ENCODE measurements around the gene LSAMP.
"Not testable (repeated sequence)": the region's sequence is repeated elsewhere in the genome, so short reads cannot be mapped to it uniquely, and the experiment has no call there.

Gene LSAMP

DNA sequence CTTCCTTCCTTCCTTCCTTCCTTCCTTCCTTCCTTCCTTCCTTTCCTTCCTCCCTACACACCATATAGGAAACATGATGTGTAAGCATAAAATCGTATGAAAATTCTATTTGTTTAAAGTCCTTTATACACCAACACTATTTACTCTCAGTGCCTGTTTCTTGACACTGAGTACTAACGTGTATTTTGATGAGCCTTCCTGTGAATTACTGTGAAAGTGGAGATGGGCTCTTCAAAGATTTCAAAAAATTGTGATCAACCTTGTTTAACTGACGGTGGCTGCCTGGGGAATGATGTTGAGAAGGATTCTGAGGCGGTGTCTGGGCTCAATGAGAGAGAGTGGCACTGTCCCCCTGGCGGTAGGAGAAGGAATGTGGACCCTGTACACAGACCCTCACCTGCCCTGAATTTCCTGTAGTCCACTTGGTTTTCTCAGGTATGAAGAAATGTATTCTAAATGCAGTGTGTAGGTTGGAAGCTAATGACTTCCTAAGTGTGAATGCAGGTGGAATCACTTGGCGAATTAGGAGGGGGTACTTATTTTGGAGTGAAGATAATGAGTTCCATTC, 584.0 kb downstream of the LSAMP start:
- DNase-seq, result no peak

DNA sequence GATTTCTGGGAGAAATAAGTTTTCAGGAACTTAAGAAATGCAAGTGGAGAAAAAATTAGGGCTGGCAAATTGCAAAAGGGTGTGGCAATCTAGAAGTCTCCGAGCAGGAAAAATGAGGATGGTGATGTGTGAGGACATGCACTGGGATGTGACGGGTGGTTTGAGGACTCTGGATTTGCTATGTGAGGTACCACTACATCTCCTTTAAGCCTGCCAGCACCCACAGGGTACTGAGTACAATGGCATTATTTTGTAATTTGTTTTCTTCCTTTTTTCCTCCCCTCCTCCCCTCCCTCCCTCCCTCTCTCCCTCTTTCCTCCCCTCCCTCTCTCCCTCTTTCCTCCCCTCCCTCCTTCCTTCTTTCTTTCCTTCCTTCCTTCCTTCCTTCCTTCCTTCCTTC, 584.5 kb downstream of the LSAMP start:
- DNase-seq, result no peak

DNA sequence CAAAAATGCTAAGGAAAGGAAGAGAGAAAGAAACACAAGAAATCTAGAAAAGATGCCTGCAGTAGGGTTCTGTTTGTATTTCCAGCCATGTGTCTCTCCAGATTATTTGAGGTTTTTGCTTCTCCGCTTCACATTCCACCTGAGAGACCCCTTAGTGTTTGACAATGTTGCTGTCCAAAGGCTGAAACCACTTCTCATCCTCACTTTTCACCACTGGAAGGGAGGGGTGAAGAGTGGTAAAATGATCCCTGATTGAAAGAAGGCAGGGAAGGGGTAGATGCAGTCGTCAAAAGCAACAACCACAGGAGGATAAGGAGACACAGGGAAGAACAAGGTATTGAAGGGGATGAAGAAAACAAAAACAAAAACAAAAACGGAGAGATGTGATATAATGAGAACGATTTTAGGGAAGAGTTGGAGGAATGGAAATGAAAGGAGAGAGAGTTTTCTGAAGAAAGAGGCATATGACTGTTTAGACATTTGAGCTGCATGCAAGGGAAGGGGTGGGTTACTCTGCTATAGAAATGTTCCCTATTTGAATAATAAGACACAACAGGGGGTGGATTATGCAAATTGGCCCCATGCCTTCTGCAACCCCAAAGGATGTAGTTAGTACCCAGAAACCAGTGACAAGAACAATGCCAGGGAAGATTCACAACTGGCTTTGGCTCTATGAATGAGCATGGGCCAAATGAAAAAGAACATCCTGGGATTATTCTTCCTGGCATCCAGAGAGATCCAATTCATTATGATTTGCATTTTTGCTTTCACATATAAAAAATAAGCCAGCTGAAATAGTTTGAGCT, 586.1 kb downstream of the LSAMP start:
- no peak for DNase-seq

DNA sequence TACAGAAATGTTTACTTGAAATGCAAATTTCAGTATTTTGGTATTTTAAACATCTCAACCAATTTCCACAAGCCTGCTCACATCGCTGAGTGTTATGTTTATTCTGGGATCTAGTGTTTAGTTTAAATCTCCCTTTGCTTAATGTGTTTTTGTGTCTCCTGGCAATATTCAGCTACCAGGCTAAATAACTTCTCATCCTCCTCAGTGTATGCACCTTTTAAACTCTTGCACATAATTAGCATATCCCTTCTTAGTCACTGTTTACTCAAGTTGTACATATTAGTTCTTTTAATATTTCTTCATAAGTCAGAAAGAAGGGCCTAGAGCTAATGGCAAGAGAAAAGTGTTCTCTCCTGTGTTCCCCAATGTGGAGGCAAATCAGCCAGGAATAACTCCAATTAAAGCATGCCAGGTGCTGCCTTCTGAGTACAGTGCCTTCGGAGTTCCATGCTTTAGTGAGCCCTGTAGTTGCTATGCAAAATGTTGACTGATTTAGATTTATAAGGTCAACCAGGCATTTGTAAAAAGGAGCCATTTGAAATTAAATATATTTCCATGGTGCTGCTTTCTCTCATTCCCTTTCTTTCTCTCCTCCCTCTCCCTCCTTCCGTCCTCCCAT, 587.7 kb downstream of the LSAMP start:
- DNase-seq, result no peak

DNA sequence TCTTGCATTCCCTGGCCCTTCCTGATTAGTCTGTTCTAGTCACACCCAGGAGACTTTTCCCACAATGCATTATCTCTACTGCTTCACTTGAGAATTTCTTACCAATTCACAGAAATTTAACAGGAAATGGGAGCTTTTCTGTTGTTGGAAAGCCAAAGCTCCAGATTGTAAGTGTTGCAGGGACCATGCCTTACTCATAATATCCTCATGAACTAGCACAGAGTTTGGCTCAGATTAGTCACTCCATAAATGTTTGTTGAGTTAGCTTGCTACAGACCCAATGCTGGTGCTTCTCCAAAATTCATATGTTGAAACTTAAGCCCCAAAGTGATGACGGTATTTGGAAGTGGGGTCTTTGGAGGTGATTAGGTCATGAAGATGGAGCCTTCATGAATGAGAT, 589.4 kb downstream of the LSAMP start:
- DNase-seq, result no peak

DNA sequence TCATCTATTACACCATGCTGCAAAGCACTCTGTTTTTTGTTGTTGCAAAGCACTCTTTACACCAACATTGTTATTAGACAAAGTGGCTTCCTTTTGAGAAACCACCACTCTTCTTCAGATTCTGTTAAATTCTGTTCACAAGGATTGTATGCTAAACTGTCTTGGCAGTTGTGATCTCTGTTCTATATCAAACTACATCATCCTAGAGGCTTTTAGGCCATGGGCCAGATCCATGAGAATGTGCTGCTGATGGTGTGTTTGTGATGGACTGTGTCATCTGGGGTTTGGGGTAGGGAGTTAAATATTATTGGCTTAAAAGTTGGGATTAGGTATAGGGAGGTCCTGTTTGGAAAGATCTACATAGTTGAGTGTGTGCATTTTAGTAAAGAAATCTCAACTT, 592.2 kb downstream of the LSAMP start:
- DNase-seq, result no peak

DNA sequence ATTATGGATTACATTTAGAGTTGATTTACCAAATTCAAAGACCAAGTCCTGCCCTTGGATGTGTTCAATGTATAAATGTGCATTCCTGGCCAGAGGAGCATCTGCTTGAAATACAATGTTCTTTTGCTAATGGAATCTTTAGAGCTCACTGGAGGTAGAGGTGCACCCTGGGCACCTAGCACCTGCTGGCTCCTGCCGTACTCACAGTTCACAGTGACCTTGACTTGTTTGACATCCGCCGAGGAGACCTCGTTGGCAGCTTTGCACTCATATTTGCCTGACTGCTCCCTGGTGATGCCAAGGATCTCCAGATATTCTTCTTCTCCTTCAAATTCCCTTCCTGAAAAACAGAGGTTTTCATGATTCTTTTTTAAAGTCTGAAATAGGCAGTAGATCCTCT, 593.0 kb downstream of the LSAMP start:
- DNase-seq, result no peak

DNA sequence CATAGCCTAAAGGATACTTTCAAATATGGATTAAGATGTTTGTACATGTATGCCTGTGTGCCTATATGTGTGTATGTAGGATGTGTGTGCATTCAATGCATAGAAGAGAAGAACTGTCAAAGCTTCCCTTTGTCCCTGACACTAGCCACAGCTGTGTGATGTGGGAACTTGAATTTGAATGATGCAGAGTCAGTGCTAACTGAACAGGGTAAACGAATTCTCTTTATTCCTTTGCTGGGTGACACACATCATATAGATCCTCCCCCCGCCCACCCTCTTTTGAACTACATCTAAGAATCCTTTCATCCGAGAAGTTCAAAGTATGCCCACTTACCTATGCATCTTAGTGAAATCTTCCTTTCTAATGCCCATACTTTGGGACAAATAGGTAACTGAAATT, 593.7 kb downstream of the LSAMP start:
- no peak for DNase-seq

DNA sequence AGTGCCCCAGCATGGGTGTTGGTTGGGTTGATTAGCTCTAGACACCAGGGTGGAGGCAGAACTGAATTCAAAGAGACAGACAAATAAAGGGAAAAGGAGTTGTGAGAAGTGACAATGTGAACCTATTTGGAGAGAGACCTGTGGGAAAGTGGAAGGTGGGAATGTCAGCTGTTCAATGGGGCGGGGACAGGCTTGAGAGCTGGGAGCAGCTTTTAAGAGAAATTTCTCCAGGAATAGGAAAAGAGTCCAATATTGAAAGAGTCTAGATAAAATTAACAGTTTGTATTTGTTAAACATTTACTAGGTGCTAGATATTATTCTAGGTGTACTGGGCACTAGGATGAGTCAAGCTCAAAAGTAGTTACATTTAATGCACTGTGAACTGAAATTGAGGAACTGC, 596.6 kb downstream of the LSAMP start:
- DNase-seq, result no peak

DNA sequence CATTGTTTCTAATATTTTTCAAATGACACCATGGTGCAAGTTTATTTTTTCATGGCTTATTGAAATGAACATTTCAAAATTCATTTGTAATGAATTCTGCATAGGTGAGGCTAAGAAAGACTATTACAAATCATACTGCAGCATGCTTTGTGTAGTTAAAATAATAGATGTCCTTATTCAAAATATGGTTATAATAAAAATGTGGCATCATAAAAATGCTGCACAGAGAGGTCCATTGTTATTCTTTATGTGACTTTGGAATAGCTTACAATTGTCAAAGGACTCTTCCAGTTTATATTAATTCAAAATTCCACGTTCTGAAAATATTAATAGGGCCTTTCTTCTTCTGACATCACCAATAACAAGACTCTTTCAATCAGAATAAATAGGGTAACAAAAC, 599.3 kb downstream of the LSAMP start:
- no peak for DNase-seq

DNA sequence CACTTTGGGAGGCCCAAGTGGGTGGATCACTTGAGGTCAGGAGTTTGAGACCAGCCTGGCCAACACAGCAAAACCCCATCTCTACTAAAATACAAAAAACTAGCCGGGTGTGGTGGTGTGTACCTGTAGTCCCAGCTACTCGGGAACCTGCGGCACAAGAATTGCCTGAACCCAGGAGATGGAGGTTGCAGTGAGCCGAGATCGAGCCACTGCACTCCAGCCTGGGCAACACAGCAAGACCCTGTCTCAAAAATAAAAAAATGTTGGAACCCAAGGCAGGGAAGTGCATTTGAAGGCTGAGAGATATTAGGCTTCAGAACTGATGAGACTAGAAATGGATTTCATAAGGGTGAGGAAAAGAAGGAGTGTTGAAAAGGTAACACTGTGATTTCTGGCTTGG, 600.6 kb downstream of the LSAMP start:
- DNase-seq, result not testable (repeated sequence)

DNA sequence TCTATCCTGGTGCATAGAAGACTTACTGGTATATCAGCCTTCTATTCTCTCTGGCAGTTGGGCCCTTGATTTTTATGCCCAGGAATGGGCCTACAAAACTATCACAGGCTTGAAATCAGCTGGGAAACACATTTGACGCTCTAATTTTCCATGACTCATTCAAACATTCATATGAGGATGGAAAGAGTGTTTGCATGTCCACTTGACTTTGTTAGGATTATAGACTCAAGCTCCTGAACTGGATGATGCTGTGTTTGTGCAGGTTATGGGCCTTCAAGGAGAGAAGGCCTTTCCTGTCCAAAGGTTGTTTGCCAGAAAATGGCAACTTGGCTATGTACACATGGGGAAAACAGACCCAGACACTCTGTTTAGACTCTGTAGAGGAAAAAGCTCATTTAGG, 602.1 kb downstream of the LSAMP start:
- DNase-seq, result no peak

DNA sequence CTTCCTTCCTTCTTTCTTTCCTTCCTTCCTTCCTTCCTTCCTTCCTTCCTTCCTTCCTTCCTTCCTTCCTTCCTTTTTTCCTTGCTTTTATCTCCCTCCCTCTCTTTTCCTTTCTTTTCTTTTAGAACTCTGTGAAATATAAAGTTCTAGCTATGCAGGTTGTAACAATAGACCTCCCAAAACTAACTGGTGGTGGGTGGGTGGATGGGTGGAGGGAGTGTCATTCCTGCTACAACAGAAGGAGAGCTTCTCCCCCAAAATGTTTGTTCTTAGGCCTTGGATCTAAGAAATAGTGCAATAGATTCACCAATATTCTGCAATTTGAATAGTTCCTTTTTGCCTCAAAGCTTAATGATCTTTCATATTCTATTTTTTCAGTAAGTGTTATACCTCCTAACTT, 606.0 kb downstream of the LSAMP start:
- DNase-seq, result no peak

DNA sequence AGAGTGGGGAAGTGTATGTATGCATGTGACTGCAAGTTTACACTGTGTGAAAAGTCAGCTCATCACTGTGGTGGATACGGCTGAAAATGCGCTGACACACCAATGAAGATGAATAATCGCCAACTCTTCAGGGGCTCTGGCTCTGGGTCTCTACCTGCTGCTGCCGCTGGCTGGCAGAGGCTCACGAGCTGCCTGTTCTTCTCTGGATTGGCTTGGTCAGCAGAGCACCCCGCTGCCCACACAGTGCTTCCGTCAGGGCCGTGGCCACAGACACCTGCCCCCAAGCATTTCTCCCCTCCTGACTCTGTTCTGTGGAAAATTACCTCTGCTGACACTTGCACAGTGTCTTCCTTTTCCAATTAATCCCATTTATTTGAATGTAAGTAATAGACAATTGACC, 606.5 kb downstream of the LSAMP start:
- no peak for DNase-seq

DNA sequence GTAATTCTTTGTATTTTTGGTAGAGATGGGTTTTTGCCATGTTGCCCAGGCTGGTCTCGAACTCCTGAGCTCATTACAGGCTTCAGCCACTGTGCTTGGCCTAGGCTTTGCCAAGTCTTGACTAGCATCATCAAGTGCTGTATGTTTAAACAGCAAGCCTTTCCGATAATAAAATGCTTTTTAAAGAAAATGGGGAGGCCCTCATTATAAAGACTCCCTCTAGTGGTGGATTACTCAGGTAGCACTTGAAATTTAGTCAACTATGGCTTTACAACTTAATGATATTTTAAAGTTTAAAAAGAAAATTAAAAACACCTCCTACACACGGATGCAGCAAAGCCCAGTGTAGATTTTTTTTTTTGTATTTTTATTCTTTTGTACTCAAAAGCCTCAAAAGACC, 608.3 kb downstream of the LSAMP start:
- no peak for DNase-seq

DNA sequence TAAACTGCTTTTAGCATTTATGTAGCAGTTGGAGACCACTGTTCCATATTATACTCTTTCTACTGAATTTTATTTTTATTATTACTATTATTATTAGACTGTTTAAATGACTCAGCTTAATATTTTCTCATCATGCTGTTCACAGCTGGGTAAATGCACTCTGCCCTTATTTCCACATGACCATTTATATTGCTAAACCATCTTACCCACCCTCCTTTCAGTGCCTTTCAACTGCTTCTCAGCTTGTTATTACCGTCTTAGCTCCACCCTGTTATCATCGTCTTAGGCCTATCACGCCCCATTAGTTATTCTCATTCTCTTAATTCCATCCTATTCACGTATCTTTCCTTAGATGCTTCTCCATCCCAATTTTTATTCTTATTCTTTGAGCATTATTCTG, 609.3 kb downstream of the LSAMP start:
- DNase-seq, result no peak

DNA sequence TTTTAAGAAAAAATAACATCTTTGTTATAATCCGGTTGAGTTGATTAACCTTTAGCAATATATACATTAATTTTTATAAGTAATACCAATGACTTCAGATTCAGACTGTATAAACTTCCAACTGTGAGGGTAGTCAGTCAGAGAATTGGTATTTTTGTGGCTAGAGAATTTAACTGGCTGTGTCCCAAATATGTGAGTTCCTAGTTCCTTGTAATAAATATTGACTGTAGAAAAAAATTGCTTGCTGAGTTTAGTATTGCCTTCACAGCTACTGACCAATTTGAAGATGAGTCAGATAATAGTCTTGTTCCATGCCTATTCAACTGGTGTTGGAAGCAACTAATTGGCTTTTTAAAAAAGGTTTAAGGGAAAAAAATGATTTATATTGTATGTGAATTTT, 611.2 kb downstream of the LSAMP start:
- no peak for DNase-seq

DNA sequence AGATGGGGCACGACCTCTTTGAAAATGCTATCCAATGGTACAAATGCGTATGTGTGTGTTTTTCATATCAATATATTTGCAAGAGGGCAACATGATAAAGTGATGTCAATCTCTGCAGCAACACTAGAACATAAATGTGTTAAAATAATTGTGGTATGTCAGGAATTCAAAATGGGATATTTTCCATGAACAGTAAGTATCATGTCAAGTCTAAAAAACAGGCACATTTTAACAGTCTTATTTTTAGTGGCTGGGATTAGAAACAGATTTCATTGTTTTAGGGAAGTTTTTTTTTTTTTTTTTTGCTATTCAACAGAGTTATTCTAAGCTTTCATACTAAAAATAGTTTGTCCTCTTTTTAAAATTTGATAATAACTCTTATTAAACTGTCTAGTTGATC, 612.2 kb downstream of the LSAMP start:
- no peak for DNase-seq

DNA sequence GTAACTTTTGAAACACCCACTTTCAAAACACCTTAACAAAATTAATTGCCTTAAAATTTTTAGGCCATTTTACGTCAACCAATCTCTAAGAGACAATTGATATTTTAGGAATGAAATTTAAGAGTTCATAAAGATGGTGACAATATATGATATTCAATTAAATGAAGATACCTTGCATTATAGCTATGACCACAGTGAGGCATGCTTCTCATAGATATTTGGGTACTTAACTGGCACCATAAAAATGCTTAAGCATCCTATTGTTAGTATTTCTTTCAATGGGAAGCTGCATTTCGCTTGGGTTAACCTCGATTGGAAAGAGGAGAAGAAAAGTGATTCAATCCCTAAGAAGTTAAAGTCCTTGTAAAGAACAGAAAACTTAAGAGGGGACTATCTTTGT, 613.0 kb downstream of the LSAMP start:
- DNase-seq, result no peak

DNA sequence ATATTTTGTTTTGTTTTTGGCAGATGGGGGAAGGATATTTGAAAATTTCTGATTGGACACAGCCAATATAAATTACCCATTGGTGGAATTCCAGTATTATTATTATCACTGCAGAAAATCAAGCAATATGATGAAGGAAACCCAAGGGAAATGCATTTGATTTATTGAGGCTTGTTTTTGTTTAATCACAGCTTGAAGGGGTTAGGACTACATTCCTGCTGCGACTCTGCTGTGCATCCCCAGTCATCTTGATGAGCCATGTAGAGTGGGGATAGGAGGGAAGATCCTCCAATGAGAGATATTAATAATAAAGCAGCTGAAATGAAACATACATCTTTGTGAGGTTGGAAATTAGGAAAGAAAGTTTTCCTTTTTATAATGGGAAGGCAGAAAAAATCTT, 613.4 kb downstream of the LSAMP start:
- DNase-seq, result no peak

DNA sequence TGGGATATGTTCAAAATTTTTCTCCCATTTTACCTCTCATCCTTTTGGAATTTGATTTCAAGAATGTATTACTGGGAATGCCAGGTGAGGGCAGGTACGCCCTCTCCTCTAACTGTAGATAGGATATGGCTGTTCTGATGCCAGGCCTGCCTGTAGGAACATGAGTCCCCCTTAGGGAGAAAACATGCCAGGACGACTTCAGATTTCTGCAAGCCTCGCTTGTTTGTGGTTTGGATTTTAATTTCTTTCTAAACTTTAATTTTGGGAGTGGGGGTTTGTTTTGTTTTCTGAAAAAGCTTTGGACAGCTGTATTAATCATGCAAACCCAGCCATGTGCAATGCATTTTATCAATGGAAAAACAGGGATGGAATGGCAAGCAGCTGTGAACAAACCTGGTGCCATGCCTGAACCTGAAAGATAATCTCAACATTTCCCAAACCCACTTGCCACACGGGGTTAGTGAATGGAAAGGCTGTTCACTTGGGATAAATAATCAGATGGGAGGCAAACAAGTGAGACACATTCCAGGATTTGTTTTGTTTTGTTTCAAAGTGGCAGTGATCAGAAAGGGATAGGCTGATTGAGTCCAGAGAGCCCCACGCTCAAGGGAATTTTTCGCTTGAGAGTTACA, 614.4 kb downstream of the LSAMP start:
- no peak for DNase-seq

DNA sequence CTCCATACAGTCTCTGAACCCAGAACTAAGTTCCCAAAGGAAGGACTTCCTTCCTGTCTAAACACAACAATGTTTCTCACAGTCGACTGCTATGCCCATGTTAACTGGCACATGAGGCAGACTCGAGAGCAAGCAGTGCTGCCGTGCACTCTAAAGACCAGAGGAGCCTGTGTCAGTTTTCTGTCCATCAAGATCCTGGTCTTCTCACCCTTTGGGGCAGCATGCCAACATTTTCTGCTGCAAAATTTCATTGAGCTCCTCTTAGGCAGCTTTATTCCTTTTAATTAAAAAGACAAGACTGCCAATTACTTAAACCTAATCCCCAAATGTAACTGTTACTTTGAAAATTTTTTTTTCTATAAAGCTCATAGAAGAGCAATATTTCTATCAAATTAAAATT, 616.9 kb downstream of the LSAMP start:
- DNase-seq, result no peak

DNA sequence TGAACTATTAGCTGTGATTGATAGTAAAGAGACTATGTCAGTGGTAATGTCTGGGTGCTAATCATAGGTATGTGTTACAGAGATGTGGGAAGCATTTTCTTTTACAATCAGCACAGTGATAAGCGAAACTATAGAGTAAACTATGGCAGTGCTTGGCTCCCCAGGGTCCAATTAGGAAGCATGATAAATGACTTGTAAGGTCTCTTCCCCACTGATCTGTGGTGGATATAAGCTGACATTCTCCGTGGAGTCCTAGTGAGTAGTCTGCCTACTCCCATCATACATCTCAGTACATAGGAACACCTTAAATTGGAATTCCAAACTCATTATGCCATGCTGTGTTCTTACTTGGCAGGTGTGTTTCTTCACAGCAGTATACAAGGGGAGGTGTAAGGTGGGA, 617.8 kb downstream of the LSAMP start:
- DNase-seq, result no peak

DNA sequence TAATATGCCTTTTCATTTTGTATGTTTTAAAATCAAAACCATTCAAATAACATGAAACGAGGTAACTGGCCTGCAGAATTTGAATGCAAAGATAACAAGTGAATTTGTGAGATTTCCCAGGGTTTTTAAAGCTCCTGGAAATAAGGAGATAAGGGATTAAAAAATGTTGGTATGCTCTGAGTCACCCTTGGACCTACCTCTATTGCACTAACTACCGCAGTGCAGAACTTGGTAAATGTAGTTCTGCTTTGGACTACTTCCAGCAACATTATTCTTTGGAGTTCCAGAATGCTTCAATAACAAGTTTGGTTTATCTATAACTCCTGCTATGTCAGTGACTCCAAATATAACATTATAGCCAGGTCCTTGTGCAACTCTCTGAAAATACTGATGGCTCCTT, 620.2 kb downstream of the LSAMP start:
- no peak for DNase-seq

Data from activated T-cell treated with anti-CD3 and anti-CD28 coated beads, Interleukin-2, amount 50 U/mL, for 1 hour (primary cell).